DMS 273 (cell line): ENCODE data around the gene UGT1A6.
"Not testable (repeated sequence)": the region's sequence is repeated elsewhere in the genome, so short reads cannot be mapped to it uniquely, and the experiment has no call there.

ENCODE experiments used
- DNase-seq: peaks from one replicate; lab custom pipeline; 2025; ENCODE audit not compliant: unreplicated experiment; lab: John Stamatoyannopoulos, UW

UGT1A6 gene

GRCh38 chr2:233714121-233714520, 21.4 kb downstream of the UGT1A6 start:
- DNase-seq: no peak

GRCh38 chr2:233718552-233718951, 25.9 kb downstream of the UGT1A6 start, which contains the start of gene UGT1A4:
Gene UGT1A4, plus strand, starts transcription at chr2:233718736. Its CDS starts 85 bp downstream, at chr2:233718821.
- DNase-seq: no peak

- no peak for DNase-seq
Measured at GRCh38 chr2:233728723-233729301, 36.1 kb downstream of the UGT1A6 start, which contains the start of gene UGT1A3. Gene UGT1A3, plus strand, starts transcription at chr2:233729042. Its CDS starts 85 bp downstream, at chr2:233729127.

GRCh38 chr2:233736868-233737653, 44.4 kb downstream of the UGT1A6 start:
- not testable (repeated sequence) for DNase-seq

GRCh38 chr2:233740870-233741269, 48.2 kb downstream of the UGT1A6 start:
- no peak for DNase-seq

GRCh38 chr2:233743464-233744259, 51.0 kb downstream of the UGT1A6 start:
- no peak for DNase-seq

GRCh38 chr2:233745073-233745755, 52.5 kb downstream of the UGT1A6 start:
- DNase-seq: no peak

GRCh38 chr2:233745838-233746237, 53.1 kb downstream of the UGT1A6 start:
- DNase-seq: not testable (repeated sequence)

- DNase-seq: no peak
Measured at GRCh38 chr2:233746475-233747282, 54.0 kb downstream of the UGT1A6 start.

GRCh38 chr2:233747283-233747544, 54.5 kb downstream of the UGT1A6 start:
- DNase-seq: no peak

- not testable (repeated sequence) for DNase-seq
Measured at GRCh38 chr2:233750689-233751088, 58.0 kb downstream of the UGT1A6 start.

- not testable (repeated sequence) for DNase-seq
Measured at GRCh38 chr2:233751212-233752009, 58.7 kb downstream of the UGT1A6 start.

- no peak for DNase-seq
Measured at GRCh38 chr2:233754872-233755611, 62.4 kb downstream of the UGT1A6 start.

- no peak for DNase-seq
Measured at GRCh38 chr2:233756429-233757081, 63.9 kb downstream of the UGT1A6 start.

- no peak for DNase-seq
Measured at GRCh38 chr2:233758141-233758540, 65.5 kb downstream of the UGT1A6 start.

- no peak for DNase-seq
Measured at GRCh38 chr2:233758849-233759248, 66.2 kb downstream of the UGT1A6 start.

GRCh38 chr2:233760043-233760442, 67.4 kb downstream of the UGT1A6 start, which contains the start of gene UGT1A1:
Gene UGT1A1, plus strand, starts transcription at chr2:233760270. Its CDS starts 18 bp downstream, at chr2:233760288.
- DNase-seq: no peak

- DNase-seq: no peak
Measured at GRCh38 chr2:233761040-233761769, 68.5 kb downstream of the UGT1A6 start.
